T-helper 22 cell (primary cell): Measurements from ENCODE around the gene SMPD3.

Source experiments
- DNase-seq: peaks from one replicate; pipeline ENCODE4 v3.0.0-alpha.2; 2020; ENCODE audit warnings: low read depth

SMPD3 gene

DNA sequence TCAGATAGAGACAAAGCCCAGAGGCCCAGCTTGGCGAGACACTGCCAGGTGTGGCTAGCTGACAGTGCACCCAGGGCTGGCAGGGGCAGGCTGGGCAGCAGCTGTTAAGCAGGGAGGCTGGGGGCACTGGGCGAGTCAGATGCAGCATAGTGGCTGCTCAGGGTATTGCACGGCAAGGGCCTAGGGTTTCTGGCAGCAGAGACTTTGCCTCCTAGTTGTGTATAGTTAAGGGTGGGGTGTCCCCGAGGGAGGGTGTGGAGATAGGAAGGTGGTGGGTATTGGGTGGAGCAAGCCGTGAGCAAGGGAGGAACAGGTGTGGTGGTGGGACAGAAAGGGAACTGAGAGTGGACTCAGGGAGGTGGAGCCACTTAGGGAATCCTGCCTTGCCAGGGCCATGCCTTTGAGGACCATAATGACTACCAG is 66.0 kb downstream of the SMPD3 start:
- DNase-seq = no peak

DNA sequence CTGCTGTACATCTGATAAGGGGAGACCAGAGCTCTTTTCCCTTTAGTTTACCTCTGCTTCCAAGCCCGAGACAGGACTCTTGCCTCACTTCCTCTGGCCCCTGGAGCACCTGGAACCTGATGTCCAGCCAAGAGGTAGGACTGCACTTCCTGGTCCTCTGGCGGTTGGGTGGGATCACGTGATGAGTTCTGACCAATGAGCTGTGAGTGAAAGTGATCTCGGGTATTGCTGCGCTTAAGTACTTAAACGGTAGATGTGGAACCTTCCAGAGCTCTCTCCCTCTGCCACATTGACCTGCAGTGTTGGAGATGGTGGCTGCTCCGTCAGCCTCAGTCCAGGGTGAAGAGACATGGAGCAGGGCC is 67.0 kb downstream of the SMPD3 start:
- DNase-seq = no peak

DNA sequence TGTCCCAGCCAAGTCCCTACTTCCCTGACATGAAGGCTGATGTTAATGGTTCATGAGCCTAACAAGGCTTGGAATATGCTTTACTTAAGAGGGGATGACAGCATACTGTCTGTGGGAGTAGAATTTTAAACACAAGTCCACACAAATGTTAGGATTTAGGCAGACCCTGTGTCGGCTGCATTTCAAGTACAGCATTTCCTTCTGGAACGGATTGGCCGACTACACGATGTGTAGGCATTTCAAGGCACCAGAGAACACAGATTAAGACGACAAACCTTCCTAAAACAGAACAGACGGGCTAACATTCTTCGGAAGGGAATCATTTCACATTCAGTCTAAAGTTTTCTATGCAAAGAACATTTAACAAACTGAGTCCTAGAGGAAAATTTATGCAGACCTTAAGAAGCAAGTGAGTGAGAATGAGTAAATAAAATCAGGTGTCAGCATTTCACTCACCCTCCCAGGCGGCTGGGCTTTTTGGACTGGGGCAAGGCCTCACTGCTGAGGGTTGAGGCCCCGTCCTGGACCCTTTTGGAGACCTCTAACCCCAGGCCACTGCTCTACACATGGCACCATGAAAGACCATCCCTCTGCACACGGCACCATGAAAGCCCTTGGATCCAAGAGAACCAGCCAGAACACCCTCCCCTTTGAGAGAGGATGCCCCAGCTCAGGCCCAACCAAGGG is 67.5 kb downstream of the SMPD3 start:
- no peak for DNase-seq

DNA sequence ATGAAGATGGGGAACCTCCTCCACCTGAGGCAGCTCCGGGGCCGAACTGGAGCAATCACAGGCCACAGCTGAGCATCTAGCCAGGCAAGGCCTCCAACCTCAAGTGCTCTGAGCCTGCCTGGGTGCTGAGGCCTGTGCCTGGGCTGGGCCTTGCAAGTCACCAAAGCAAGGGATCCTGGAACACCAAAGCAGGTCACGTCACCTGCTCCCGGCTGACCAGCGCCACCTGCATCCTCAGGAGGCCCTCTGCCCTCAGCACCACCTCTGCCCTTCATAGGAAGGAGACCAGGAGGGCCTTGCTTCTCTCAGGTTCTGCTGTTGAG is 68.0 kb downstream of the SMPD3 start:
- no peak for DNase-seq

DNA sequence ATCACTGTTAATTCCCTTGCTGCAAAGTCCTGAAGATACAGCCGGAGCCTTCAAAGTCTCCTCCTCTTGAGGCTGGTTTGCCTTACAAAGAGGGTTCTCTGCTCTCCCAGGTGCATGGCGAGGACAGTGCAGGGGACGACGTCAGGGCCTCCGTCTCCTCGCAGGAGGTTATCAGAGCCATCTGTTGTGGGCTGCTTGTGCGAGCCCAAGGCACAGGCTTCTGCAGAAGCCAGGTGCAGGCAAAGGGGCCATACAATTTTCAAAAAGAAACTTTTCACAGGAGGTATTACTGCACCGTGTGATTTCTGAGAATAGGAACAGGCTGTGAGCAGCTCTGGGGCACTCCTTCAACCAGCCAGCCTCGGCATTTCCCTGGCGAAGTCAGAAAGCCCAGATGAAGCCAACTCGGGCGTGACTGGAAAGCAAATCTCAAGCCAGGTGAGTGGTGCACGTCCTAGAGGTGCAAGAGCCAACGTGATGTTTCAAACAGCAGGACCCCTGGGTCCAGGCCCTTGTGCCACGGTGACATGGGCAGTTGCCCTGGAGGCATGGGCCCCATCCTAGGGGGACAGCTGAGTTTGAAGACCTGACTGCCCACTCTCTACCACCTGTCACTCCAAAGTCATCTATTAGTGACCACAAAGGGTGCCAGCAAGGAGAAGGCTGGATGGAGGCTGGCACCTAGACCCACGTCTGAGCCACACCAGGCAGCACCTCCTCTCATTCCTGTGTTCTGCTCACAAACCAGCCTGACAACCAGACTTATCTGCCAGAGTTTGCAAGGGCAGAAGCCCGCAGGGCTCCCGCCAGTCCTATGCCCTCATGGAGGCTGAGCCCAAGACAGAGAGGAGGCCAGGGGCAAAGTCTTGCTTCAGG is 68.6 kb downstream of the SMPD3 start:
- DNase-seq = no peak

DNA sequence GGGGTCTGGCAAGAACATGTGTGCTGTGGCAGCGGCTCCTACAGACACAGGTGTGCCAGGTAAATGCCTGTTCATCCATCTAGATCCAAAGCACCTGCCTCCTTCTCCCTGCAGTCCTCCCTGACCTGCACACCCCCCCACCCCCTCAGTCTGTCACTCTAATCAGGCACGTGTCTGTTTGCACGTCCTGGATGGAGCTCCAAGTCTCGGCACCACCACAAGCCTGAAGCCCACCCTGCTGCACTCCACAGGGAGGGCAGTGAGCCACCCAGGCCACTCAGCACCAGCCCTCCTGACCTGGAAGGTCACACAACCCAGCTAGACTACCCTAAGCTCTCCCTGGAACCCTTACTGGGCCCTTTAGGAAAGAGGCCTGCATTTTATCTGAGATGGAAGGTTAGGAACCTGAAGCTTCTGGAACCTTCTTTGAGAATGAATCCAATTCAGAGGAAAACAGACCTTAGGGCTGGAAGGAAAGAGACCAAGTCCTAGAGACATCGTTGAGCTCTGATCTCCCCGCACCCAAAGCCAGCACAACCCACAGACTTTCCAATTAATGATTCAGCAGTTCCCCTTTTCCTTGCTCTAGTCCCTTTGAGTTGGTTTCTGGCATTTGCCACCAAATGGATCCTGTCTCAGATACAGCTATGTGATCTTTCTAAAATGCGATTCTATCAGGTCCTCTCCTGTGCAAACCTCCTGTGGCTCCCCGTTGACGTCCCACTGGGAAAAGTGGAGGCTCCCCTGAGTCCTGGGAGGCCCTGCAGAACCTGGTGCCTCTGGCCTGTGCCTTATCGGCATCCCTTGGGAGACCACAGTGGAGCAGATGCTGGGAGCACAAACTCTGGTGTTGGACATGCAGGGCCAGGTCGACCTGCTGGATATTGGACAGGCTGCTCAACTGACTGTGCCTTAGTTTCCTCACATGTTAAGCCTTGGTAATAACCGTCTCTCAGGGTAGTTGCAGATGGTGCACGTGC is 69.6 kb downstream of the SMPD3 start:
- DNase-seq = no peak

DNA sequence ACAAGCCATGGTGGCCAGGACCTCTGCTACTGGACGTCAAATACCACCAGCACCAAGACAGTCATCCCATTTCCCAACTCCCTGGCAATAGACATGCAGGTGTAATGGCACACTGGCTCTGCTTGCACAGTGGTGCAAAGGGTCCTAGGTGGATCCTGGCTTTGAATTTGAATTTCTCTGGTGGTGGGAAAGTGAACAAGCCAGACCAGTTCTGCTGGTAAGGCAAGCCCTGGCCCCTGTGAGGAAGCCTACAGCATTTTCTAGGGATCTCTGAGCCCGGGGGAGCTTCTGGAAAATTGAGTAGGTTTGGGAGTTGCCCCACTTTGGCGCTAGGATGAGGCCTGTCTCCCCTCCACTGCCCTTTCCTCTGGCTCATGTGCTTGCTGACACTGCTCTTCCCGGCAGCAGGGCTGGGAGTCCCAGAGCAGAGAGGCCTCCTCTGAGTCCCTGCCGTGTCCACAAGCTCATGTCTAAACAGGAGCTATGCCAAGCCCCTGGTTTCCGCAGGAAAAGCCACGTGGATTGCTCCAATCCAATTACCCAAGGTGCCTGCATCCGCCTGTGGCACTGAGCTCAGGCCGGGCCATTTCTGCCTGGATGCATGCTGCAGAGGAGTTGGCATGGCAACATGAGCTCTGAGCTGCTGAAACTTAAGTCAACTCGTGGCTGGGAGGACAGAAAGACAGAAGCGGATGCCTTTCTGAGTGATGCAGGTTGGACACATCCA is 70.5 kb downstream of the SMPD3 start:
- DNase-seq = no peak

DNA sequence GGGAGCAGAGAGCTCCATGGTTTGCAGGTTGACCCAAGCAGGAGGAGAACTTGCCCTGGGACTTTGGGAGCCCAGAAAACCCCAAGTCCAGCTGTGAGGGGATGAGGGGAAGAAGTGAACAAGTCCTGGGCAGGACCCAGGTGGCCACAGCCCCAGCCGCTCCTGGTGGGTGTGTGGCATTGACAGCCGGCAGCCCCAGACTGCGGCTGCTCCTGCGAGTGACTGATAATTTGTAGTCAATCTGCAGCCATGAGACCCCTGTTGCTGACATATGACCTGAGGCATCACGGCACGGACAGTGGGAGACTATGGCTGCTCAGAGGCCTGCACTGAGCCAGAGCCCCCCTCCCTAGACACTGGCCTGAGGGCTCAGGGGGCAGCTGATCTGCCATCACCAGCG is 71.1 kb downstream of the SMPD3 start:
- no peak for DNase-seq

DNA sequence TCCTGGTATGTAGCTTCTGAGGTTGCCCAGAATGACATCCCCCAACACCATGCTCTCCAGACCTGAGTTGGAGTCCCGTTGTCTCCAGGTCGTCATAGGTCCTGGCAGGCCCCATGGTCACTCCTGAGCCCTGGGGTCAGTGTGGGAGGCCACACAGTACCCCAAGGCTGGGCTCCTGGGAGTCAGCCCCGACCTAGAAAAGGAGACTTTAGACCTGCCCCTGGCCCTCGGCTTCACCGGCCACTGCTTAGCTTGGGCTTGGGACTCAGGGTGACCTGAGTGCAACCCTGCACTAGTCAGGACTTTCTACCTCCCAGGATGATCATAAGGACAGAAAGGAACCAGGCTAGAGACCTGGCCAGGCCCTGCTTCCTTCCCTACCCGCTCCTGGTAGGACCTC is 71.7 kb downstream of the SMPD3 start:
- DNase-seq = no peak

DNA sequence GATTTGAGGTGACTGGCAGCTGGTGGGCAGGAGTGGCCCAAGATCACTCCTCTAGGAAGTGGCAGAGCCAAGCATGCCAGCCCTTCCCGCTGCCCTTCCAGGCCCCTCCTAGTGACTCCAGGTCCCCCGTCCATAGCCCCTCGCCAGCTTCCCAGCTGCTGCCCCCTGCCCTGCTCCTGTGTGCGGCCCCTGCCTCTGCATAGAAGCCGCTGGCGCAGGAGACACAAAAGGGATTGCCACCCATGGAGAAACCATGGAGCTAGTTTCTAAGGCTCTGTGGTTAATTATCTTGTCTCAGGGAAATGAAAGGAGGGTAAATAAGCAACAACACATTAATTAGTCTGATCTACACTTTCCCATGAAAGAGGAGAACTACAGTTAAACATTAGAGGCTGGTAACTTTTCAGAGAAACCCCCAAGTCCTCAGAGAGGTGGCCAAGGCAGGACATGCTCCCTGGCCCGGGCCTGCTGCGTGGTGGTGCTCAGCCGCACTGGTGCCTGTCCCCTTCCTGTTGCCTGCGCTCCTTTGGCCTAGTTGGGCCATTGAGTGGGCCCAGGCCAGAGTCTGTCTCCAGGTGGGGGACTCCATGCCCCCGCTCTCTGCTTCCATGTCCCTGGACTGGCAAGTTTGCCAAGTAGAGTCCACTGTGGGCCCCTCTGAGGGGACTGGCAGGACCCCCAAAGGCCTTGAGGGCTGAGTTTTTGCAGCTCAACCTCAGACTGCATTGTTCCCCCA is 72.3 kb downstream of the SMPD3 start:
- no peak for DNase-seq

DNA sequence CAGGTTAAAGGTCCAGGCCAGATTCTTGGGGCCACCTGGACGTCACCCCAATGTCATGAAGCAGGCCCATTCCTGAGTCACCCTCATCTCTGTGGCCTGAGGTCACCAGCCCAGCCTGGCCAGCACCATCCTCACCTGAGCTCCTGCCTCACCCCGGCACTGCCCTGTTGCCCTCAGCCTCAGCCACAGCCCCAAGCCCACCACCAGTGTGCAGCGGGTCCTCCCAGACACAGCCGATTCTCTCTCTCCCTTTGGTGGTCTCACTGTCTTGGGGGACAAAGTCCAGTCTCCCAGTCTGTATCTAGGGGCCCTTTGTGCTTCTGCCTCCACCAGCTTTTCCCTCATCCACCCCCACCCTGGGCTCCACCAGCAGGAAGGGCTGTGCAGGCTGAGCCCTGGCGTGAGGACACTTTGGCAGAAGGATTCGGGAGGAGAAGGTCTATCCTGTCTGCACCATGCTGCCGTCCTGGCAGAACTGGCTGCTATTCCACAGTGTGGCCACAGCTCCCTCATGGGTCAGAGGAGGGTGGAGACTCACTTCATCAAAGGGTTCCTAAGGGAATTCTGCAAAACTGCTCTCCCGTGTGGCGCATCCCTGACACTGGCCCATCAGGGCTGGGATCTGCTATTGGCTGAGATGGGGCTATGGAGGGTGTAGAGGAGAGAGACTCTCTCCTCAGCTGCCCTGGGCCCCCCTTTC is 73.2 kb downstream of the SMPD3 start:
- no peak for DNase-seq

DNA sequence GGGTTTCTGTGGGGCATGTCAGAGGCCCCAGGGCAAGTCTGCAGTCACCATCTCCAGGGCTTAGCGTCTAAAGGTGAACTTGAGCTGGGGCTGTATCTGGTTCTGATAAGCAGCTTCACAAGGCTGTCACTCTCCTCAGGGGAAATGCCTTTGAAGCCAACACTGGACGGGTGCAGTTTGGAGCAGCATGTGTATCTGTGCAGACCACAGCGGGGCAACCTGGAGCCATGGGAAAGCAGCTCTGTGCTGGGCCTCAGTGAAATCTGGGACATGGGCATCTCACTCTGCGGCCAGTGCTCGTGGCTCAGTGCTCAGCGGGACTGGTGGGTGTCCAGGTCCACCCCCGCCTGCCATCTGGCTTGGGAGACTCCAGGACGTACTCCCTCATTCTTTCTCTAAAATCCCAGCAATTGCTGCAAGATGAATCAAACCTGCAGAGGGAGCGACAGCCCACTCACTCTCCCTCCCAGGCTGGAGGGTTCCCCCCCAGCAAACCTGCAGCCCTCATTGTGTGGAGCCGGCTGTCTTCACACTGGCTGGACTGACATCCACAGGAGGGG is 74.0 kb downstream of the SMPD3 start:
- no peak for DNase-seq

DNA sequence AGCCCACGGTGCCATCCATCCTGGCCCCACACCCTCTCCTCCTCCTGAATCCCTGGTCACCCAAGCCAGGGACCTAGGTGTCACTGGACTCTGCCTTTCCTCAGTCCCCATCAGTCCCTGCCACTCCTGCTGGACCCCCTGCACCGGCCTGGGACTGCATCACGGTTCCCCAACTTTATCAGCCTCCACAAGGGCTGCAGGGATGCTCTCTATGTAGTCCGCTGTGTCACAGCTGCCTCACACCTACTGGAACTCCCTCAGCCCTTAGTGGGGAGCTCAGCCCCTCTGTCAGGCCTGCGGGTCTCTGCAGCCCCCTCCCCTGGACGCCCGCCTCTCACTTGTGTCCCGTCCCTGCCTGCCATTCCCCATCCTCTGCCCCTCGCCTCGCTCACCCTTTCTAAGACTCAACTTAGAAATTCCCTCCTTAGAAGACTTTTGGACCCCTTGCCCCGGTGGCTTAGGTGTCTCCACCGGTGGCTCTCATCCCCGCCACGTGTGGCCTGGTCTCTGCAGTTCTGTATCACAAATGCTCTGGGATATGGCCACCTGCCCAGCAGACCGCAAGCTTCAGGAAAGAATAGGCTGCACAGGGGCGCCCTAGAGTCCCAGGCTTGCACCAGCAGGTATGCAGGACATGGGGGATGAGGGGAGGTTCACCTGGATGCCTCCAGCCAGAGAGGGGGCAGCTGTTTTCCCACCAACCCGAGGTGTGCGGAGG is 74.6 kb downstream of the SMPD3 start:
- no peak for DNase-seq

DNA sequence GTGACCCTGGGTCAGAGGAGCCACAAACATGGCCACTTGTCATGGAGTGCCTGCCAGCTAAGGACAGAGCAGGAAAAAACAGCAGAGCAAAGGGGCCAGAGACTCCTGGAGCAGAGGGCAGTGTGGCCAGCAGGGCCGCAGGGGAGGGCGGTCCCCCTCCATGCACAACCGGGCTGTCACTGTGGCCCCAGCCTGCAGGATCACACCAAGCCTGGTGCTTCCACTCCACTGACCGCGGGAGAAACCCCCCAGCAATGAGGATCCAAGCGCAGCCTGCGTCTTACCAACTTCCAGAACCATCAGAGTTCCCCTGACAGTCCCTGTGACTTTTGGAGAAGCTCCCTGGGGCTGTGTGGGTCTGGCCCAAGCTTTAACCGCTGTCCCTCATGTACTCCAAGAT is 75.5 kb downstream of the SMPD3 start:
- no peak for DNase-seq

DNA sequence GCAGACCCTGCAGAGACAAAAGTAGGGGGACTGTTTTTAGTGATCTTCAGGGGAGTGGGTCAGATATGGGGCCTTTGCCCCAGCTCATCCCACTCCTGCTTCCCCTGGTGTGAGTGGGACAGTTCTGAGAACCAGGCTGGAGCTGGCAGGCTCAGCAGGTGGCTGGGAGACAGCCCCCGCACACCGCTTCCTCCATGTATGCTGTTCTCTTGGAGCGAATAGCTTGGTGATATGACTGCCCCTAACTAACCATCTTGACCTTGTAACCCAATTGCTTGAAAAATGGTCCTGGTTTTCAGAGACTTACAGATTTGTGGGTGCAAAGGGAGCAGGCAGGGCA is 76.0 kb downstream of the SMPD3 start:
- DNase-seq = no peak

DNA sequence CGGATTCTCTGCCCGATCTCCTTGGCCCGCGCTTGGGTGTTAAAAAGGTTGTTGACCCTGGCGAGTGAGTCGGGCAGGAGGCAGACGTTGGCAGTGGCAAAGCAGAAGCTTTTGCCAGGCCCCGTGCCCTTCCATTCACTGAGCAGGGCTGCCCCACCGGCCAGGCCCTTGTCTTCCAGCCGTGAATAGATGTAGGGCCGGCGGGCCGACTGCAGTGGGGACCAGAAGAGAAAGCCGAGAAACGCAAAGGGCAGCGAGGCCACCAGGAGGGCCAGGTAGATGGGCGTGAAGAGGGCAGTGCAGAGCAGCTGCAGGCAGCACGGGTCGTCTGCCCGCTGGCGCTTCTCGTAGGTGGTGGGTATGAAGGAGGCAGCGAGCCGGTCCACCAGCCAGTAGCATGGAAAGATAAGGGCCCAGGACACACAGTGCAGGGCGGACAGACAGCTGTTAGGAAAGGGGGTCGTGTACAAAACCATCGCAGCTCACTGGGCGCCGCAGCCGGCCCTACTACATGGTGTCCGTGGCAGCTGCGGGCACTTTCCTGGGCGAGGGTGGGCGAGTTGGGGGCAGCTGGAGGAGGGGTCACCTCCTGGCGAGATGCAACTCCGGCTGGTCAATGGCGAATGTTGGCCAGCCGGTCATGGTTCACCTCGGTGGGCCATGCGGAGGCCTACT is 76.5 kb downstream of the SMPD3 start:
- no peak for DNase-seq

DNA sequence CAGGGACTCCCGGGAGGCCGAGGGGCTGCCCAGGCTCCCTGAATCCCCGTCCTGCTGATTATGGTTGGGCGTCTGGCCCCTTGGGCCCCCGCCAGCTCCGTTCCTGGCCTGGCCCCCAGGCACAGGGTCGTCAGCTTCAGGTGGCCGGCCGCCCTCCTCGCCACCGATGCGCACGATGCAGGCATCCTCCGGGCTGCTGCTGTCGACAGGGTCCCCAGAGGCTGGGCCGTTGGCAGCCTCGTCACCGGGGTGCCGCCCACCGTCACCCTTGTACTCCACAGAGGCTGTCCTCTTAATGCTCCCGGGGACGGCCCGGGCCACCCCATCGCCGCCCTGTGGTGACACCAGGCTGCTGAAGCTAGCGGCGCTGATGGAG is 77.0 kb downstream of the SMPD3 start:
- no peak for DNase-seq

DNA sequence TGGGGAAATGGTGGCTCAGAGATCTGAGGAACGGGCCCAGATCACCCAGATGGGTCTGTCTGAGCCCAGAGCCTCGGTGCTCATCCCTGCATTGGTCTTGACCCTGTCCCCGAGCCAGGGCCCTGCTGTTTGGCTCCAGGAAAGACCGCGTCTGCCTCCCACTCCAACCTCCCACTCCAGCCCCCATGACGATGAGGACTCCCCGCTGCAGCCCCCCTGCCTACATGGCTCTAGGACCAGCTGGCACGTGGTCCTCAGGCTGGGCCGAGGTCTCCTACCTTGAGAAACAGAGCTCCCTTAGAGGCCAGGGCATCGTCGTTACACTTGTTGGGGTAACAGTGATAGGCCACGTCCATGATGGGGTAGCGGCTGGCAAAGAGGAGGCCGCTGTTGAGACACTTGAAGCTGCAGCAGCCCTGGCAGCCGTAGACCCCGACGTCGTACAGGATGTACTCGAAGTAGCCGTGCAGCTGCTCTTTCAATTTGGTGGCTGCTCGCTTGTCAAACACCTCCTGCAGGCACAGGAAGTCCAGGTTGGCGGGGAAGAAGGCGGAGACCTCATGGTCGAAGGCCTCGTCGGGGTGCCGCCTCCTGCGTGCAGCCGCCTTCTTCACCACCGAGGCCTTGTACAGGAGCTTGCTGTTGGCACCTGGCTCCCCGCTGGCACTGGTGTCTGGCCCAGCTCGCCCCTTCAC is 77.6 kb downstream of the SMPD3 start:
- DNase-seq = no peak
